ACC112 (cell line): Measurements from ENCODE around the gene POFUT2.
A peak's percentile ranks its signal among the peaks of the same experiment; 100 is the strongest.

Experiments
- H2AFZ ChIP-seq: fragments of 200-600 bp; sonication (generic); one replicate; pipeline ENCODE4 v1.6.0; 2017; ENCODE audit warnings: antibody characterized with exemption, low read length; ENCODE audit not compliant: unreplicated experiment
- H3K27ac ChIP-seq: fragments of 200-600 bp; sonication (generic); 2 replicates; pipeline ENCODE4 v1.5.1; 2014; ENCODE audit warnings: low read depth, mild to moderate bottlenecking, antibody characterized with exemption, low read length, moderate library complexity
- H3K27me3 ChIP-seq: fragments of 200-600 bp; sonication (generic); 2 replicates; pipeline ENCODE4 v1.6.1; 2014; ENCODE audit warnings: mild to moderate bottlenecking, antibody characterized with exemption, low read length, moderate library complexity, mixed read lengths; ENCODE audit not compliant: insufficient read depth
- H3K36me3 ChIP-seq: fragments of 200-600 bp; sonication (generic); 2 replicates; pipeline ENCODE4 v1.6.1; 2016; ENCODE audit warnings: mild to moderate bottlenecking, antibody characterized with exemption, low read length, moderate library complexity, mixed read lengths; ENCODE audit not compliant: insufficient read depth
- H3K4me1 ChIP-seq: fragments of 200-600 bp; sonication (generic); one replicate; pipeline ENCODE4 v1.6.1; 2016; ENCODE audit warnings: low read length, mixed read lengths; ENCODE audit not compliant: insufficient read depth, unreplicated experiment, control insufficient read depth
- H3K4me3 ChIP-seq: fragments of 200-600 bp; sonication (generic); 2 replicates; pipeline ENCODE4 v1.5.1; 2014; ENCODE audit warnings: mild to moderate bottlenecking, low read depth, low read length
- H3K79me2 ChIP-seq: fragments of 200-600 bp; sonication (generic); one replicate; pipeline ENCODE4 v1.6.0; 2016; ENCODE audit warnings: low read length; ENCODE audit not compliant: control insufficient read depth, unreplicated experiment, insufficient read depth

The POFUT2 gene

DNA sequence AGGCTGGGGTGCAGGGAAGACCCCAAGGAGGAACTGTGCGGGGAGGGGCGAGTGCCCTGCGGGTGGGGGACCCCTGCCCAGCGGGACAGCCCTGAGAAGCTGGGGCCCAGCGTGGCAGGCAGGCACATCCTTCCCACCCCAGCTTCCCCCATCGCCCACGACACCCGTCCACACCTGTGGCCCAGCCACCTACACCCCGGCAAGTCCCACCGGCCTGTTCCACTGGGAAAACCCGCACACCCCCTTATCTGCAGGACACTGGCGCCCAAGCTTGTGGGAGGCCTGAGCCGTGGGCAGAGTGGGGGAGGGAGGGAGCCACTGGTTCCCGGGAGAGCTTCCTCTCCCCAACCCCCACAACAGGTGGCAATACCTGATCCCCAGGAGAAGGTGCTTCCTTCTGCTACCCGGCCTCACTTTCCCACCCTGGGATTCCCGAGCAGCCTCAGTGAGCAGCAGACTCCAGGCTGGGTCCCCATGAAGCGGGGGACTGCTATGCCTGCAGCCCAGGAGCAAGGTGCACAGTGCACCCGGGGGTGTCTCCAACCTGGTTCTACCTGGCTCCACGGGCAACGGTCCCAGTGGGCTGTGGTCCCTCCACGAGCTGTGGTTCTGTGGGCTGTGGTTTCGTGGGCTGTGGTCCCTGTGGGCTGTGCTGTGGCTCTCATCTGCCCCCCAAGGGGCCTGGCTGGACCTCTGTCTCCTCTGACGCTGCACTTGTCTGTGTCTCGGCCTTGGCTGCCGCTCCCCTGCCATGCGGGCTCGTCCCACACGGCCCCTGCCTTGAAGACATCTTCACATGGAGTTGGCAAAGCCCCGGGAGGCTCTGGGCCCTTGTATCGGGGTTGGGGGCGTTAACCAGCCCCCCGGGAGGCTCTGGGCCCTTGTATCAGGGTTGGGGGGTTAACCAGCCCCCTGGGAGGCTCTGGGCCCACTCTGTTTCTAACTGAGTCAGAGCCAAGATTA lies 37.8 kb upstream of the POFUT2 start:
- Histone ChIP-seq H3K27me3 (no peaks in the 10 kb centered on the region), H3K4me3 (no peak overlapping the region), H3K27ac (no peak overlapping the region), H2AFZ (no peak overlapping the region), H3K4me1 (peaks cover 22% of the 10 kb centered on the region), H3K36me3 (no peaks in the 10 kb centered on the region), H3K79me2 (no peaks in the 10 kb centered on the region)

DNA sequence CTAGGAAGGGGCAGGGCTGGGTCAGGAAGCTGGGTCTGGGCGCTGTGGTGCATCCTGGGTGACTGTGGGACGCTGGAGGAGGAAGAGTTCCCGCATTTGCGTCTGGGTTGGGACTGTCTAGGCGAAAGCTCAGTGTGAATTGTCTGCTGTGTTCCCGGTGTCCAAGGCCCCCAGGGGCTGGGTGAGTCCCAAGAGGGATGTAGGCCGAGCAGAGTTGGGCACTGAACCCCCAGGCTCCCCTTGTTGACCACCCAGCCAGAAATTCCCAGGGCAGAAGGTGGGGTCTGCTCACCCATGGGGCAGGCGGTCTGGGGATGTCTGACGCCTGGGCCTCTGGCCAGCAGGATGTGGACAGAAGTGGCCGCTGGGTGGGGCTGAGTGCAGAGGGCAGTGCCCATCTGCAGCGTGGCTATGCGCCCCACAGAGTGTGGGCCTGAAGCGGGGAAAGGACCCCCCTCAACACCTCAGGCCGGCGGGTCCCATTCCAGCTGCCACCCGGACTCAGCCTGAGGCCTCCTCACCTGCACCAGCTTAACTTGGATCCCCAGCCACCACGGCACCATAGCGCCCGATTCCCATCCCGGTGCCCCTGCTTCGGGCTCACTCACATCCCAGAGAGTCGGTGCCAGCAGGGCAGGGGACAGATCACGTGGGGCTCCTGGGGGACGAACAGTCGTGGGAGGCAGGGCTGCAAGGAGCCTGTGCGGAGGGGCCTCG lies 37.0 kb upstream of the POFUT2 start:
- Histone ChIP-seq H3K27ac (no peak overlapping the region), H3K4me3 (no peak overlapping the region), H2AFZ (no peak overlapping the region), H3K79me2 (no peaks in the 10 kb centered on the region), H3K4me1 (peaks cover 17% of the 10 kb centered on the region), H3K36me3 (no peaks in the 10 kb centered on the region), H3K27me3 (no peaks in the 10 kb centered on the region)

DNA sequence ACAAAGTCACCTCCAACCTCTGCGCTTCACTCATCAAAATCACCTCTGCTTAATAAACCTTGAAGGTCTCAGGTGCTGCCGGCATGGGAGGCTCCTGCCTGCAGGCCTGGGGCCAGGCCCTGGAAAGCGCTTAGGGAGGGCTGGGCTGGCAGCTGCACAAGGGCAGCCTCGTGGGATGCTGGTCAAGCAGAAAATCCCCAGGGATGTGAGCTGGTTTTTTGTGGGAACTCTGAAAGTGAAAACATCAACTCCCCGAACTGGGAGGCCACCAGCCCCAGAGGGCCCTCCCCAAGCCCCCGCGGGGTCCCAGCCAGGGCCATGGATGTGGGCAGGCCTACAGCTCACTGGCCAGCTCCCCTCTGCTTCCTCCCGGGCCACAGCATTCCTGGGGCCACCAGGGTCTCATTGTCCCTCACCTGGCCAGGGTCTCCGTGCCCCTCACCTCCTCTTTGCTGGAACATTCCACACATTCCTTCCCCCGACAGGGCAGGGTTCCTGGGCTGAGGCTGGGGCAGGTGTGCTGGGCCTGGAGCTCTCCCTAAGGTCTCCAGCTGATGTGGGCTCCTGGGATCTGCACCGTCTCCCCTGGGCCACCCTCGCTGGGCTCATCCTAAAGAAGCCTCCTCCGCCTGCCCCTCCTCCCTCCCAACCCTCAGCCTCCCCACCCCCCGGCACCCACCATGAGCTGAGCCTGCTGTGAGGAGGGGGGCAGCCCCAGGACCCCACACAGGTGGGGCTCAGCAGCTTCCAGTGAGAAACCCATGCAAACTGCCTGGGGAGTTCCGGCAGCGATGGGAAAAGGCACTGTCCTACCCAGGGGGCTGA lies 36.0 kb upstream of the POFUT2 start:
- no peaks in the 10 kb centered on the region for H3K27me3 ChIP-seq
- no peaks in the 10 kb centered on the region for H3K36me3 ChIP-seq
- H3K79me2 ChIP-seq: no peaks in the 10 kb centered on the region
- no peak overlapping the region for H3K4me3 ChIP-seq
- no peak overlapping the region for H2AFZ ChIP-seq
- no peak overlapping the region for H3K27ac ChIP-seq
- H3K4me1 ChIP-seq: peaks cover 24% of the 10 kb centered on the region

DNA sequence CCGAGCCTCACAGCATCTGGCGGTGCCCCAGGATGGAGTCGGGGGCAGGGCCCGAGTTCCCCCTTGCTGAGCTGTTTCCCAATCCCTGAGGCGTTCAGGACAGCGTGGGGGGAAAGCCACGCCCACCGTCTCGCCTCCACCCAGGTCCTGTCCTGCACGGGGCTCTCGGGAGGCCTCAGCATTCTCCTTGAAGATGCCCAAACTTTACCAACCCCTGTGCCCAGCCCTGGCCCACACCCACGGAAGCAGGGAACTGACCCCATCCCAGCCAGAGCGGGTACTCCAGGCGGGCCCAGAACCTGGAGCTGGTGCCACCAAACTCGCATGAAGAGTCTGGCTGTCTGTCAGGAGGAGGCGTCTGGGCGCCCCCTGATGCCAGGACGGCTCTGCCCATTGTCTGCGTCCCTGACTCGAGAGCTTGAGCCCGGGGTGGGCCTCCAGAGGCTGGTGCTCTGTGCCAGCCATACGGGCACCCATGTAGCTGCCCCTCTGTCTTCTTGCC lies 35.3 kb upstream of the POFUT2 start:
- Histone ChIP-seq H3K27ac (no peak overlapping the region), H3K4me3 (no peak overlapping the region), H3K27me3 (no peaks in the 10 kb centered on the region), H3K36me3 (no peaks in the 10 kb centered on the region), H3K79me2 (no peaks in the 10 kb centered on the region), H2AFZ (no peak overlapping the region), H3K4me1 (peaks cover 31% of the 10 kb centered on the region)

DNA sequence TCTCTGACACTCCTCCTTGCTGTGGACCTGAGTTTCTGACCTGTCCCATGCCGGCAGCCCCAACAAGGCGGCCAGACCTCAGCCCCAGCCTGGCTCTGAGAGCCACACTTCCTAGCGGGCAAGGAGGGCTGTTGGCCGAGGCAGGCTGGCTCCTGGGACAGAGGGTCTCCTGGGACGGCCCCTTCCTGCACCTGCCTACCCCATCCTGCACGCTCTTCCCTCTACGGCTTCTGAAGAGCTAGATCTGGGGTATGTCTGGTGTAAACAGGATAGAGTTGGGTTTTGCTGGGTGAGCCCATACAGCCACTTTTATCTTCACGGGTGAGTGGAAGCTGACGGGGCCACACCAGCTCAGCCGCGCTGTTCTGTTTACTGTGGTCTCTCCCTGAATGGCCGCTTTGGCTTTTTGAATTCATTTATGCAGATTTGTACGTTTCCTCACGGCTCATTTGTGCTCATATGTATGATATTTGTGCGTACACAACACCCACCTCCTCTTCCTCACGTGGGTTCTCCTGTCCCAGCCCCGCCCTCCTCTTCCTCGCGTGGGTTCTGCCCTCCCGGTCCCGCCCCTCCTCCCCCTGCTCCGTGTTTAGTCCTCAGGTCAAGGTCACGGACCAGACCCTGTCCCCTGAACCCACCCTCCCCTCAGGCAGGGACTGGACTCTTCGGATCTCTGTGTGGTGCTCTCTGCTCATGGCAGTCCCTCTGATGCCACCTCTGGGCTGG lies 34.7 kb upstream of the POFUT2 start:
- no peak overlapping the region for H2AFZ ChIP-seq
- H3K4me3 ChIP-seq: no peak overlapping the region
- H3K27me3 ChIP-seq: no peaks in the 10 kb centered on the region
- H3K36me3 ChIP-seq: no peaks in the 10 kb centered on the region
- no peak overlapping the region for H3K27ac ChIP-seq
- no peaks in the 10 kb centered on the region for H3K79me2 ChIP-seq
- H3K4me1 ChIP-seq: peaks cover 37% of the 10 kb centered on the region

DNA sequence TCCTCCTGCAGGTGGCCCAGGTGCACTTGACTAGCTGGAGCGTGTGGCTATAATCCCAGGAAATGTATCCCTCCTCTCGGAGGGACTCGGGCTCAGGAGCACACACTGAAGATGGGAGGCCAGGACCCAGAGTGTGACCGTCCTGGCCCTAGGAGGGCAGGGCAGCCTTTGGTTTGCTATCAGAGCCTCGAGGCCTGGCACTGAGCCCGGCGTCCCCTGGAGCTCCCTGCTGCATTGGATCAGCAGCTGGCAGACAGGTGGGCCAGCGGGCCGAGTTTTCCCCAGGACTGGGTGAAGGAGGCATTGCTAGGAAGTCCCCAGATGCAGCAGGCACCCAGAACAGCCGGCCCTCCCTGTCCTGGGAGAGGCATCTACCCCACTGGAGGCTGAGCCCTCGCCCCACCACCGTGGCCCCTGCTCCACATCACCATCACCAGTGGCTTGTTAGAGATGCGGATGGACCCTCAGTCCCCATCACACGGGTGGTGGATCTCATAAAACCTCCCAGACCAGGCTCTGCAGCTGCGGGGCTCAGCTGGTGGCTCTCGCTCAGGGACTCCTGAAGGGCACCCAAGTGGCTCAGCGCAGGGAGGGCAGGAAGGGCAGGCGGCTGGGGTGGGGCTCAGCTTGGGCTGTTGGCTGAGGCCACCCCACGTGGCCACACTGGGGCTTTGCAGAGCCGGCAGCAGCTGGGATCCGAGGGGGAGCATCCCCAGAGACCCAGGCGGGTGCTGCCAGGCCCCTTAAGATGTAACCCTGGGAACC lies 32.7 kb upstream of the POFUT2 start:
- Histone ChIP-seq H3K27ac (peak overlapping the region; percentile 26; the same call in 1 of the 2 replicates), H2AFZ (no peak overlapping the region), H3K36me3 (no peaks in the 10 kb centered on the region), H3K79me2 (no peaks in the 10 kb centered on the region), H3K4me1 (peaks cover 42% of the 10 kb centered on the region), H3K27me3 (no peaks in the 10 kb centered on the region), H3K4me3 (no peak overlapping the region)

DNA sequence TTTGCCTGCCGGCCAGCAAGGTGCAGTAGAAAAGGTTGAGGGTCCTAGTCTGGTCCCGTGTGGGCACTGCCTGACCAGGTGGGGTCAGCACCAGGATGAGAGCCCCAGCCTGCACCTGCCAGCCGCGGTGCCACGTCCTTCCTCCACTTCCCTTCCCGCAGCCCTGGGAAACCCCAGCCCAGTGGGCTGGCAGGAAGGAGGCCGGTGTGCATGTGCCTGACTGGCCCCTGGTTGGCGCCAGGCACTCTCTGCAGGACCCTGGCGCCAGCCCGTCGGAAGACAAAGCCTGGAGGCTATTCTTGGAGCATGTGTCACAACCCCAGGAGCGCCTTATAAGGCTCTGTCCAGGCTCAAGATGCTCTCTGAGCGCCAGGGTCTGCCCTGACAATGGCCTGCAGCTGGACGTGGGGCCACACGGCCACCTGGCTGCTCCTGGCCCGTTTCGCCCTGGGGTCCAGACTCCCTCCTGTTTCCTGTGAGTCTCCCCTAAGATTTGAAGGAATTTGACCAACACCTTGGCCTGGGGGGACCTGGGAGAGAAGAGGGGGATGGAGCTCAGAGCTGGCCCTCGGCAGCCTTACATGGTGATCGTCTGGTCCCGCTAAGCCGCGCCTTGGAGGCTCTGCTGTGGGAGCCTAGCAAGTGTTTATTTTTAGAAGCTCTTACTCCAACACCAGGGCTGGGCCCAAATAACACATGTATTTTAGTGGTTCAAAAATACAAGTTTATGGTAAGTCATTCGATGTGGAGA lies 31.9 kb upstream of the POFUT2 start:
- H3K27ac ChIP-seq: peak overlapping the region; percentile 26; the same call in 1 of the 2 replicates
- no peaks in the 10 kb centered on the region for H3K79me2 ChIP-seq
- peaks cover 42% of the 10 kb centered on the region for H3K4me1 ChIP-seq
- no peaks in the 10 kb centered on the region for H3K36me3 ChIP-seq
- H2AFZ ChIP-seq: no peak overlapping the region
- H3K4me3 ChIP-seq: no peak overlapping the region
- H3K27me3 ChIP-seq: no peaks in the 10 kb centered on the region

DNA sequence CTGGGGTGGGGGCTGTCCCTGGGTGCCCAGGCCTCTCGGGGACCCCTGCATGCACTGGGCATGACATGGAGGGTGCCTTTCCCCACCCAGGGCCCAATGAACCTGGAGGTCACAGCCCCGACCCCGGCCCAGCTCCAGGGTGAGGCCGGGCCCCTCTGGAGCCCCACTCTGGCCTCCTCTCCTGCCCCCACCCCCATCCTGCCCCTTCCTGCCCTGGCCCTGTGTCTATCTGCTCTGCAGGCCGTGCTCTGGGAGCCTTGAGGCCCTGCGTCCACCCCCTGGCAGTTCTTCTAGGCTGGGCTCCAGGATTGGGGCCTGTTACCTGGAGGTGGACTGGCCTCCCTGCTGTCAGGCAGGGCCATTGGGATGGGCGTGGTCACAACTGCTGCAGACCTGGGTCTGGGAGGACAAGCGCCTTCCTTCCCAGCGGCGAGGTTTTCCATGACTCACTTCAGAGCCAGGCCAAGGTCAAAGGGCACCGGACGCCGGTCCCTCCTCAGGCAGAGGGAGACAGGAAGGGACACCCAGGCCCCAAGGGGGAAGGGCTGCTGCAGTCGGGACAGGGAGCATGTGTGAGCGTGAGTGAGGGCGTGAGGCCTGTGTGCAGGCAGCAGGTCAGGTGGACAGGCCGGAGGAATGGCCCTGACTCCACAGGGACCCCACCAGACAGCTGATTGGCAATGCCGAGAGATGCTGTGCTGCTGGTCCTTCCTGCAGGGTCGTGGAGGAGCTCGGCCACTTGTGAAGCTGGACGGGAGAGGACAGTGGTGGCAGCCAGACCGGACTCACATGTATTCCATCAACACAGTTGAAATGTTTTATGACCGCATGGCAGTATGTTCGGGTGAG lies 31.1 kb upstream of the POFUT2 start:
- Histone ChIP-seq H3K4me1 (peaks cover 40% of the 10 kb centered on the region), H3K27ac (peak overlapping the region; percentile 81; the same call in 1 of the 2 replicates), H2AFZ (no peak overlapping the region), H3K4me3 (no peak overlapping the region), H3K36me3 (no peaks in the 10 kb centered on the region), H3K79me2 (no peaks in the 10 kb centered on the region), H3K27me3 (no peaks in the 10 kb centered on the region)
